ENCODE data around the gene ASIC5. TPM values are rescaled to one million over a fixed set of nuclear protein-coding genes. Genes with fewer than 3 reads are reported as not detected.

ASIC5 gene
- total RNA-seq, 1 experiment from 2014 or later = not detected

- no peaks in the 10 kb centered on the region for H3K27me3 ChIP-seq (ENCODE audit: insufficient read depth, low read length)
- no peak overlapping the region for H2BK15ac ChIP-seq (ENCODE audit: low read depth, low read length)
- no peak overlapping the region for H3K4me3 Mint-ChIP-seq
- H2BK20ac ChIP-seq (ENCODE audit: low read depth, low read length, poor library complexity, severe bottlenecking) = no peak overlapping the region
- H3K18ac ChIP-seq (ENCODE audit: insufficient read length, low read depth, low read length) = no peak overlapping the region
- H3K27ac Mint-ChIP-seq = no peak overlapping the region
- no peak overlapping the region for H2BK12ac ChIP-seq (ENCODE audit: insufficient read length, low read depth, low read length)
- no peak overlapping the region for H2BK5ac ChIP-seq (ENCODE audit: insufficient read length, low read length)
- peaks cover 2 to 4% of the 10 kb centered on the region in 2 experiments; a peak in 2 of 4 replicates for H3K4me1 Mint-ChIP-seq
- H3K4me1 ChIP-seq (ENCODE audit: insufficient read depth, low read length) = no peaks in the 10 kb centered on the region
- no peaks in the 10 kb centered on the region for H3K79me1 ChIP-seq (ENCODE audit: insufficient read depth, low read depth, low read length, poor library complexity, severe bottlenecking)
- no peak overlapping the region for H3K14ac ChIP-seq (ENCODE audit: insufficient read depth, low read length)
- no peak overlapping the region for H4K8ac ChIP-seq (replicated peaks; ENCODE audit: insufficient read length, low read depth, low read length)
- TF ChIP-seq CTCF (conservative IDR thresholded peaks at IDR 0.05) = no peak
- H3T11ph ChIP-seq (ENCODE audit: low read length) = no peak overlapping the region
- no peak overlapping the region for H2AK5ac ChIP-seq (ENCODE audit: insufficient read length, low read length)
- no peak overlapping the region for H4K5ac ChIP-seq (ENCODE audit: insufficient read length, low read depth, low read length)
- DNase-seq = no peak
- no peak overlapping the region for H3K27ac ChIP-seq (ENCODE audit: insufficient read length, low read depth, low read length)
- WGBS (ENCODE audit: extremely low coverage, insufficient read length, low lambda C conversion rate) = no CpG with 5 or more reads among the region's 6 CpGs
- peaks cover 12% of the 10 kb centered on the region for H3K9me3 ChIP-seq (ENCODE audit: control insufficient read depth, low read depth, low read length)
- H4K91ac ChIP-seq (ENCODE audit: insufficient read length, low read depth, low read length) = no peak overlapping the region
- no peaks in the 10 kb centered on the region; the same call in 1 of the 2 replicates for H3K27me3 Mint-ChIP-seq (ENCODE audit: low read depth)
- H3K56ac ChIP-seq (ENCODE audit: insufficient read length, low read depth, low read length) = no peak overlapping the region
- no peak overlapping the region for H3K4ac ChIP-seq (ENCODE audit: low read depth, low read length)
- no peak overlapping the region for H2AFZ ChIP-seq (ENCODE audit: low read length)
- H3K79me2 ChIP-seq (ENCODE audit: insufficient read depth, low read length) = no peaks in the 10 kb centered on the region
- no peak overlapping the region for H3K9ac ChIP-seq (ENCODE audit: extremely low read depth, insufficient read length, low read length)
- peaks cover 24 to 42% of the 10 kb centered on the region in 2 experiments for H3K9me3 Mint-ChIP-seq
- no peak overlapping the region for H3K23ac ChIP-seq (ENCODE audit: insufficient read length, low read depth, low read length)
- no peaks in the 10 kb centered on the region for H4K20me1 ChIP-seq (ENCODE audit: control insufficient read depth, insufficient read depth, insufficient read length)
- H3K23me2 ChIP-seq (ENCODE audit: insufficient read length, low read depth, low read length, poor library complexity, severe bottlenecking) = no peaks in the 10 kb centered on the region
- no peak overlapping the region for H3K4me2 ChIP-seq (ENCODE audit: insufficient read depth, insufficient read length, low read length)
- peaks cover 17 to 33% (median 20%) of the 10 kb centered on the region in 3 experiments for H3K36me3 Mint-ChIP-seq (ENCODE audit: insufficient read depth in 1 of 3, low read depth in 3 of 3)
- no peak overlapping the region for H2BK120ac ChIP-seq (ENCODE audit: low read depth, low read length, poor library complexity, severe bottlenecking)
Observed at GRCh38 chr4:155887847-155888570, 21.9 kb upstream of the ASIC5 start.
